H1 (cell line): ENCODE data around the gene THADA. TPM values are rescaled to one million over a fixed set of nuclear protein-coding genes. Genes with fewer than 3 reads are reported as not detected.
"Not testable (repeated sequence)": the region's sequence is repeated elsewhere in the genome, so short reads cannot be mapped to it uniquely, and the experiment has no call there.

Source experiments
- CTCF ChIA-PET: fragments of 300-600 bp; sonication (Branson Sonifier 250); formaldehyde crosslinking; loops from one replicate; lab custom pipeline; 2021; ENCODE audit not compliant: partially characterized antibody; lab: Charles Lee
- POLR2A ChIA-PET: fragments of 300-600 bp; sonication (Branson Sonifier 250); formaldehyde crosslinking; loops from one replicate; lab custom pipeline; 2021; ENCODE audit warnings: inconsistent platforms; ENCODE audit not compliant: partially characterized antibody; lab: Charles Lee
- DNase-seq, 2 experiments: peaks; one replicate each; pipeline versions ENCODE4 v3.0.0 to v3.0.0-alpha.2; 2010 to 2022; ENCODE audit warnings: low spot score in 2 of 2, low read depth in 1 of 2, mixed read lengths in 1 of 2
- FAIRE-seq: peaks from 2 replicates; lab custom pipeline; 2011; peaks lifted over from hg19 to GRCh38; lab: Jason Lieb, UNC
- H2AFZ ChIP-seq: 2 replicates; pipeline ENCODE4 v1.8.1; 2012; ENCODE audit warnings: low read length, inconsistent platforms
- H2AK5ac ChIP-seq: 2 replicates; pipeline ENCODE4 v1.6.1; 2013; ENCODE audit warnings: low read depth, low read length
- H2BK120ac ChIP-seq: replicated peaks from 2 replicates; pipeline ENCODE3; 2013; ENCODE audit warnings: low read depth, low read length, inconsistent platforms
- H2BK12ac ChIP-seq: 2 replicates; pipeline ENCODE4 v1.6.1; 2013; ENCODE audit warnings: low read depth, low read length
- H2BK15ac ChIP-seq: 2 replicates; pipeline ENCODE4 v1.6.1; 2013; ENCODE audit warnings: low read length
- H2BK20ac ChIP-seq: 2 replicates; pipeline ENCODE4 v1.6.1; 2013; ENCODE audit warnings: low read length
- H2BK5ac ChIP-seq: 2 replicates; pipeline ENCODE4 v1.6.1; 2013; ENCODE audit warnings: low read depth, low read length
- H3K14ac ChIP-seq: 2 replicates; pipeline ENCODE4 v1.6.1; 2013; ENCODE audit warnings: inconsistent platforms; ENCODE audit not compliant: insufficient read length
- H3K18ac ChIP-seq: 2 replicates; pipeline ENCODE4 v1.6.1; 2013; ENCODE audit warnings: low read length; ENCODE audit errors: extremely low read depth
- H3K23ac ChIP-seq: 2 replicates; pipeline ENCODE4 v1.6.1; 2013; ENCODE audit warnings: inconsistent platforms; ENCODE audit not compliant: insufficient read length
- H3K23me2 ChIP-seq: 2 replicates; pipeline ENCODE4 v1.6.1; 2013; ENCODE audit warnings: low read depth, low read length
- H3K27ac ChIP-seq: 2 replicates; pipeline ENCODE4 v1.6.1; 2011; ENCODE audit warnings: low read depth, low read length, inconsistent platforms
- H3K27me3 ChIP-seq, 4 experiments: replicated peaks in 1 of 4; 1 replicate in 1 of 4; 2 replicates in 3 of 4; pipeline versions ENCODE4 v1.6.1 to v1.8.1; 2011 to 2013; ENCODE audit warnings: low read length in 3 of 4, mild to moderate bottlenecking in 3 of 4, inconsistent platforms in 2 of 4, mixed read lengths in 2 of 4, moderate library complexity in 1 of 4; ENCODE audit not compliant: control insufficient read depth in 3 of 4, insufficient read depth in 3 of 4; ENCODE audit errors: extremely low read depth in 1 of 4
- H3K36me3 ChIP-seq, 4 experiments: 2 replicates each; pipeline versions ENCODE4 v1.6.1 to v1.8.1; 2011 to 2013; ENCODE audit warnings: mild to moderate bottlenecking in 4 of 4, low read length in 3 of 4, moderate library complexity in 2 of 4, control low read depth in 1 of 4, inconsistent platforms in 1 of 4; ENCODE audit not compliant: insufficient read depth in 4 of 4, control insufficient read depth in 2 of 4
- H3K4ac ChIP-seq: replicated peaks from 2 replicates; pipeline ENCODE3; 2013; ENCODE audit warnings: low read length, low read depth, mixed read lengths, inconsistent platforms; ENCODE audit not compliant: insufficient read length
- H3K4me1 ChIP-seq, 4 experiments: replicated peaks in 1 of 4; 1 replicate in 1 of 4; 2 replicates in 3 of 4; pipeline versions ENCODE4 v1.6.1 to v1.8.1; 2011 to 2013; ENCODE audit warnings: low read length in 3 of 4, inconsistent platforms in 2 of 4, mixed read lengths in 1 of 4; ENCODE audit not compliant: insufficient read depth in 4 of 4, control insufficient read depth in 3 of 4
- H3K4me2 ChIP-seq, 2 experiments: 2 replicates each; pipeline versions ENCODE4 v1.6.1 to v1.8.1; 2011 to 2013; ENCODE audit warnings: low read depth in 2 of 2, low read length in 2 of 2, control low read depth in 1 of 2, inconsistent platforms in 1 of 2, mild to moderate bottlenecking in 1 of 2; ENCODE audit not compliant: insufficient read depth in 1 of 2
- H3K4me3 ChIP-seq, 4 experiments: fragments of 200-600, 300-600 bp in 1 of 4; sonication (generic), shearing (Covaris generic), sonication (Bioruptor Twin) in 1 of 4; 2 replicates each; pipeline versions ENCODE4 v1.5.1 to v1.8.1; 2011 to 2016; ENCODE audit warnings: low read length in 4 of 4, low read depth in 3 of 4, control low read depth in 2 of 4, inconsistent platforms in 2 of 4, mild to moderate bottlenecking in 2 of 4, mixed read lengths in 1 of 4, moderate library complexity in 1 of 4; ENCODE audit not compliant: insufficient read depth in 2 of 4; ENCODE audit errors: extremely low read depth in 1 of 4
- H3K56ac ChIP-seq: replicated peaks from 2 replicates; pipeline ENCODE3; 2013; ENCODE audit warnings: low read depth, mild to moderate bottlenecking, mixed read lengths, low read length, inconsistent platforms; ENCODE audit not compliant: insufficient read length
- H3K79me1 ChIP-seq: 2 replicates; pipeline ENCODE4 v1.6.1; 2013; ENCODE audit warnings: low read depth, low read length, control low read depth
- H3K79me2 ChIP-seq, 2 experiments: 2 replicates each; pipeline versions ENCODE4 v1.6.1 to v1.8.1; 2012 to 2013; ENCODE audit warnings: low read length in 2 of 2, mild to moderate bottlenecking in 2 of 2, inconsistent platforms in 1 of 2; ENCODE audit not compliant: insufficient read depth in 2 of 2, control insufficient read depth in 1 of 2
- H3K9ac ChIP-seq, 4 experiments: replicated peaks in 1 of 4; 1 replicate in 1 of 4; 2 replicates in 3 of 4; pipeline versions ENCODE4 v1.6.1 to v1.8.1; 2011 to 2013; ENCODE audit warnings: low read depth in 3 of 4, low read length in 3 of 4, control low read depth in 2 of 4, mild to moderate bottlenecking in 2 of 4, moderate library complexity in 2 of 4, inconsistent platforms in 1 of 4; ENCODE audit errors: extremely low read depth in 1 of 4
- H3K9me3 ChIP-seq, 2 experiments: 2 replicates each; pipeline versions ENCODE4 v1.6.1 to v1.8.1; 2012 to 2013; ENCODE audit warnings: mild to moderate bottlenecking in 2 of 2, moderate library complexity in 2 of 2, control low read depth in 1 of 2, inconsistent platforms in 1 of 2, low read depth in 1 of 2, low read length in 1 of 2, mixed read lengths in 1 of 2; ENCODE audit not compliant: insufficient read depth in 2 of 2
- H4K20me1 ChIP-seq, 2 experiments: replicated peaks in 1 of 2; 2 replicates each; pipeline versions ENCODE3 to v1.8.1; 2011 to 2013; ENCODE audit warnings: inconsistent platforms in 2 of 2, low read length in 2 of 2, mild to moderate bottlenecking in 1 of 2; ENCODE audit not compliant: insufficient read depth in 2 of 2, control insufficient read depth in 1 of 2
- H4K5ac ChIP-seq: 2 replicates; pipeline ENCODE4 v1.6.1; 2013; ENCODE audit warnings: low read length, low read depth, mixed read lengths, inconsistent platforms; ENCODE audit not compliant: insufficient read length
- H4K8ac ChIP-seq: 2 replicates; pipeline ENCODE4 v1.8.0; 2013; ENCODE audit warnings: mild to moderate bottlenecking, moderate library complexity, low read length, inconsistent platforms; ENCODE audit not compliant: insufficient read depth; ENCODE audit errors: extremely low read depth
- H4K91ac ChIP-seq: replicated peaks from 2 replicates; pipeline ENCODE3; 2013; ENCODE audit warnings: low read length, mixed read lengths, inconsistent platforms; ENCODE audit not compliant: insufficient read length
- WGBS, 2 experiments: shearing (Covaris generic) in 1 of 2; methylation state at CpG; one replicate each; pipeline versions ENCODE4 v1.1.6 to v1.1.7; 2013 to 2015; ENCODE audit warnings: low lambda C conversion rate in 2 of 2, mixed read lengths in 2 of 2, inconsistent platforms in 1 of 2, low coverage in 1 of 2, missing lambda C conversion rate in 1 of 2; ENCODE audit not compliant: insufficient replicate concordance in 2 of 2, insufficient coverage in 1 of 2, insufficient read length in 1 of 2; ENCODE audit errors: extremely low coverage in 1 of 2, missing lambda C conversion rate in 1 of 2; 5-methylcytosine and 5-hydroxymethylcytosine counted together
- polyA plus RNA-seq, 7 experiments: library from polyadenylated mRNA; depleted of rRNA in 3 of 7; stranded (reverse) in 5 of 7; unstranded in 2 of 7; fragments of >200 nt in 5 of 7; fragments of 200-250 nt in 2 of 7; gene quantifications; 1 replicate in 5 of 7; 2 replicates in 1 of 7; 4 replicates in 1 of 7; pipeline versions ENCODE4 v1.2.1 to v1.2.3, GENCODE V29; 2011 to 2013; ENCODE audit warnings: missing spikeins in 2 of 7, mixed read lengths in 2 of 7
- total RNA-seq: library from RNA; stranded (reverse); fragmentation: NEBNext Ultra II Directional; extraction: Animal tissue kit (Norgen Biotek cat#: 25700); gene quantifications from 2 replicates; pipeline ENCODE4 v1.2.1, GENCODE V29; 2021

The THADA gene
- total and polyA plus RNA-seq, 2 of the 8 experiments (the other 6 are each of a cell fraction or from before 2014, with no cell fraction given) = 22.4 to 26.8 TPM

DNA sequence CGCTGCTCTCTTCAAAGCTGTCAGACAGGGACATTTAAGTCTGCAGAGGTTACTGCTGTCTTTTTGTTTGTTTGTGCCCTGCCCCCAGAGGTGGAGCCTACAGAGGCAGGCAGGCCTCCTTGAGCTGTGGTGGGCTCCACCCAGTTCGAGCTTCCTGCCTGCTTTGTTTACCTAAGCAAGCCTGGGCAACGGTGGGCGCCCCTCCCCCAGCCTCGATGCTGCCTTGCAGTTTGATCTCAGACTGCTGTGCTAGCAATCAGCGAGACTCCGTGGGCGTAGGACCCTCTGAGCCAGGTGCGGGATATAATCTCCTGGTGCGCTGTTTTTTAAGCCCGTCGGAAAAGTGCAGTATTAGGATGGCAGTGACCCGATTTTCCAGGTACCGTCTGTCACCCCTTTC, 47.5 kb downstream of the THADA start:
- H3K27ac ChIP-seq, H3K23me2 ChIP-seq, H4K5ac ChIP-seq, H4K91ac ChIP-seq, H3K18ac ChIP-seq, H3K27me3 ChIP-seq, H2BK120ac ChIP-seq, H3K23ac ChIP-seq, H3K4me3 ChIP-seq, FAIRE-seq, H2BK12ac ChIP-seq, DNase-seq, H3K56ac ChIP-seq, H3K79me2 ChIP-seq, H3K4ac ChIP-seq, H4K20me1 ChIP-seq, H2AK5ac ChIP-seq, H3K14ac ChIP-seq, H3K9ac ChIP-seq, H3K4me2 ChIP-seq, POLR2A ChIA-PET, H2BK5ac ChIP-seq, H2BK20ac ChIP-seq, H3K4me1 ChIP-seq, H2AFZ ChIP-seq, H3K79me1 ChIP-seq, CTCF ChIA-PET, H4K8ac ChIP-seq, H2BK15ac ChIP-seq: not testable (repeated sequence)
- Histone ChIP-seq H3K36me3 (peaks cover 0 to 33% (median 20%) of the 10 kb centered on the region in 4 experiments; a peak in 5 of 8 replicates), H3K9me3 (peaks cover 12 to 26% of the 10 kb centered on the region in 2 experiments)
- 96% methylated on average over 12 of the region's 14 CpGs; no CpG with 5 or more reads in 1 of the 2 experiments for WGBS, 2 experiments
